ENCODE measurements around the gene MCTP1. TPM values are rescaled to one million over a fixed set of nuclear protein-coding genes. Genes with fewer than 3 reads are reported as not detected.

MCTP1 gene
- total RNA-seq, 2 donors from 2014 or later = 22.1 to 256 TPM

GRCh38 chr5:95107138-95107537, 177.8 kb downstream of the MCTP1 start:
- ATAC-seq (ENCODE audit: insufficient number of reproducible peaks, low FRiP score, low read depth) (no peak), DNase-seq (ENCODE audit: low spot score) (no peak)
- no peaks in the 10 kb centered on the region for H3K4me1 ChIP-seq (ENCODE audit: control insufficient read depth in 1 of 2, low read depth in 2 of 2)
- no peaks in the 10 kb centered on the region for H3K36me3 ChIP-seq
- TF ChIP-seq CTCF (IDR thresholded peaks at IDR 0.05) = no peak
- H3K9me3 ChIP-seq = no peaks in the 10 kb centered on the region
- no peaks in the 10 kb centered on the region for H3K27me3 ChIP-seq (replicated peaks; ENCODE audit: insufficient read depth)
- no peak overlapping the region for H3K27ac ChIP-seq
- H3K4me3 ChIP-seq = no peak overlapping the region

- DNase-seq (ENCODE audit: low spot score) (no peak), ATAC-seq (ENCODE audit: insufficient number of reproducible peaks, low FRiP score, low read depth) (no peak)
- H3K4me1 ChIP-seq (ENCODE audit: control insufficient read depth in 1 of 2, low read depth in 2 of 2) = no peaks in the 10 kb centered on the region
- no peak for TF ChIP-seq CTCF (IDR thresholded peaks at IDR 0.05)
- no peak overlapping the region for H3K27ac ChIP-seq
- no peaks in the 10 kb centered on the region for H3K9me3 ChIP-seq
- no peaks in the 10 kb centered on the region for H3K36me3 ChIP-seq
- H3K27me3 ChIP-seq (replicated peaks; ENCODE audit: insufficient read depth) = no peaks in the 10 kb centered on the region
- no peak overlapping the region for H3K4me3 ChIP-seq
Observed at GRCh38 chr5:95105638-95106037, 179.3 kb downstream of the MCTP1 start.

- Histone ChIP-seq H3K4me3 (no peak overlapping the region), H3K27ac (no peak overlapping the region), H3K27me3 (replicated peaks; ENCODE audit: insufficient read depth) (no peaks in the 10 kb centered on the region), H3K4me1 (ENCODE audit: control insufficient read depth in 1 of 2, low read depth in 2 of 2) (no peaks in the 10 kb centered on the region), H3K9me3 (no peaks in the 10 kb centered on the region), H3K36me3 (no peaks in the 10 kb centered on the region)
- TF ChIP-seq CTCF (IDR thresholded peaks at IDR 0.05) = no peak
- no peak for DNase-seq (ENCODE audit: low spot score)
- no peak for ATAC-seq (ENCODE audit: insufficient number of reproducible peaks, low FRiP score, low read depth)
Observed at GRCh38 chr5:95102687-95103086, 182.2 kb downstream of the MCTP1 start.

- H3K36me3 ChIP-seq = no peaks in the 10 kb centered on the region
- H3K4me1 ChIP-seq (ENCODE audit: control insufficient read depth in 1 of 2, low read depth in 2 of 2) = no peaks in the 10 kb centered on the region
- DNase-seq (ENCODE audit: low spot score) (no peak), ATAC-seq (ENCODE audit: insufficient number of reproducible peaks, low FRiP score, low read depth) (no peak)
- no peak for TF ChIP-seq CTCF (IDR thresholded peaks at IDR 0.05)
- H3K27me3 ChIP-seq (replicated peaks; ENCODE audit: insufficient read depth) = no peaks in the 10 kb centered on the region
- no peak overlapping the region for H3K4me3 ChIP-seq
- H3K9me3 ChIP-seq = no peaks in the 10 kb centered on the region
- no peak overlapping the region for H3K27ac ChIP-seq
Observed at GRCh38 chr5:95102080-95102479, 182.8 kb downstream of the MCTP1 start.

- Histone ChIP-seq H3K4me1 (ENCODE audit: control insufficient read depth in 1 of 2, low read depth in 2 of 2) (no peaks in the 10 kb centered on the region), H3K9me3 (no peaks in the 10 kb centered on the region), H3K36me3 (no peaks in the 10 kb centered on the region), H3K27me3 (replicated peaks; ENCODE audit: insufficient read depth) (no peaks in the 10 kb centered on the region), H3K4me3 (no peak overlapping the region), H3K27ac (no peak overlapping the region)
- TF ChIP-seq CTCF (IDR thresholded peaks at IDR 0.05) = no peak
- ATAC-seq (ENCODE audit: insufficient number of reproducible peaks, low FRiP score, low read depth) = no peak
- DNase-seq (ENCODE audit: low spot score) = no peak
Observed at GRCh38 chr5:95100551-95100950, 184.3 kb downstream of the MCTP1 start.
